A549 treated with Mapracorat at 1 μM for 4 hours (cell line): ENCODE measurements around the gene OR4X1. TPM values are rescaled to one million over a fixed set of nuclear protein-coding genes. Genes with fewer than 3 reads are reported as not detected.

Experiments
- total RNA-seq: library from RNA; stranded (reverse); fragments of 200-300 nt; extraction: Qiagen RNA extraction; gene quantifications from 5 replicates; pipeline ENCODE4 v1.2.3, GENCODE V29; 2022

The OR4X1 gene, protein sequence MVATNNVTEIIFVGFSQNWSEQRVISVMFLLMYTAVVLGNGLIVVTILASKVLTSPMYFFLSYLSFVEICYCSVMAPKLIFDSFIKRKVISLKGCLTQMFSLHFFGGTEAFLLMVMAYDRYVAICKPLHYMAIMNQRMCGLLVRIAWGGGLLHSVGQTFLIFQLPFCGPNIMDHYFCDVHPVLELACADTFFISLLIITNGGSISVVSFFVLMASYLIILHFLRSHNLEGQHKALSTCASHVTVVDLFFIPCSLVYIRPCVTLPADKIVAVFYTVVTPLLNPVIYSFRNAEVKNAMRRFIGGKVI
- not detected in 5 replicates for total RNA-seq

GRCh38 chr11:48263423-48263911 is at the start of gene OR4X1:
TSS of gene OR4X1 (plus strand) at chr11:48263861. CDS start at chr11:48263861, 0 bp downstream.

GRCh38 chr11:48216510-48216909 is 47.2 kb upstream of the OR4X1 start, which contains the start of gene OR4B1:
TSS of gene OR4B1 (plus strand) at chr11:48216810. CDS start at chr11:48216810, 0 bp downstream.

DNA sequence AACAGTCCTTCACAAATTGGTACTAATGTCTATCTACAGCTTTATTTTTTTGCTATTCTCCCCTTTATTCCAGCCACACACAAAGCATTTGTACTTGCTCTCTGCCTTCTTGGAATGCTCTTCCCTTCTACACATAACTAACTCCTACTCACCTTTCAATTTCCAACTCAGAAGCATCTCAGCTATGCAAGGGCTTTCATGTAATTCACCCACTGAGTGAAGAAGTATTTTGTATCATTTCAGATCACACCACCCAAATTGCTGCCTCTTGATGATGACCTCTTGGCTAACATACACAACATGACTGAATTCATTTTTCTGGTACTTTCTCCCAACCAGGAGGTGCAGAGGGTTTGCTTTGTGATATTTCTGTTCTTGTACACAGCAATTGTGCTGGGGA is 18.9 kb upstream of the OR4X1 start, which contains the start of gene OR4X2:
Gene OR4X2 (plus strand): TSS at position 301 of the 400 bp plus-strand sequence. CDS start 0 bp downstream, at position 301.

DNA sequence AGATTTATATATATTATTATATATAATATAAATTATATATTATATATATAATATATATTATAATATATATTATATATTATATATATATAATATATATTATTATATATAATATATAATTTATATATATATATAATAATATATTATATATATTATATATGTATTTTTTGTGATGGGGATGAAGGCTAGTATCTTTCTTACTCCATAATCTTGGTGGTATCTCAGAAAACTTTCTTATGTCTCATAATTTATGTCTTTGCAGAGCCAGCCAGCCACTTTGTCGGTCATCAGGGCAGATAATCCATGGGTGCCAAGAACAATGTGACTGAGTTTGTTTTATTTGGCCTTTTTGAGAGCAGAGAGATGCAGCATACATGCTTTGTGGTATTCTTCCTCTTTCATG is 42.3 kb downstream of the OR4X1 start, which contains the start of gene OR4S1:
Gene OR4S1 (plus strand): TSS at position 301 of the 400 bp plus-strand sequence. CDS start 0 bp downstream, at position 301.

Other genes starting within 250 kb of the OR4X1 start
- gene OR4B1, start 47.1 kb upstream of the OR4X1 start, total RNA-seq: not detected in 5 replicates
- gene OR4X2, start 18.8 kb upstream of the OR4X1 start, total RNA-seq: not detected in 5 replicates
- gene OR4S1, start 42.4 kb downstream of the OR4X1 start, total RNA-seq: not detected in 5 replicates
- gene OR4C3, start 61.1 kb downstream of the OR4X1 start, total RNA-seq: not detected in 5 replicates
- not detected in 5 replicates for gene OR4C5, start 102.6 kb downstream of the OR4X1 start, total RNA-seq
- not detected in 5 replicates for gene OR4A47, start 224.9 kb downstream of the OR4X1 start, total RNA-seq